K562 (cell line): ENCODE results near the gene KLHL22. TPM values are rescaled to one million over a fixed set of nuclear protein-coding genes. Genes with fewer than 3 reads are reported as not detected.

Experiments
- ATAC-seq: fragments of 200-7000 bp; cut with Tn5 transposase; 3 replicates; pipeline ENCODE4 v1.9.1; 2020; ENCODE audit warnings: moderate library complexity
- BruUV-seq: library from RNA; stranded (reverse); fragments of 400-500 nt; replicated peaks from 2 replicates; lab custom pipeline; 2021; lab: Mats Ljungman, UMichigan
- CTCF ChIA-PET: fragments of 300-600 bp; formaldehyde crosslinking; extraction: SDS; loops from one replicate; lab custom pipeline; 2021; ENCODE audit warnings: low intra/inter-chr PET ratio; lab: Yijun Ruan, JAX
- POLR2A ChIA-PET: fragments of 300-600, 350-650 bp; sonication (Branson Sonifier 250); formaldehyde crosslinking; extraction: SDS; loops from one replicate; lab custom pipeline; 2021; ENCODE audit warnings: antibody characterized with exemption, inconsistent platforms; lab: Yijun Ruan, JAX
- DNase-seq, 4 experiments: peaks; one replicate each; pipeline versions ENCODE4 v3.0.0 to v3.0.0-alpha.2; 2011 to 2018; ENCODE audit warnings: low spot score in 3 of 4, mixed read lengths in 3 of 4; ENCODE audit errors: extremely low read depth in 1 of 4
- FAIRE-seq: peaks from 2 replicates; lab custom pipeline; 2011; peaks lifted over from hg19 to GRCh38; lab: Jason Lieb, UNC
- H2AFZ ChIP-seq: 2 replicates; pipeline ENCODE4 v1.6.0; 2011; ENCODE audit warnings: low read depth, low read length, control low read depth, inconsistent platforms
- H3K27ac ChIP-seq: fragments of 200-600 bp; 3 replicates; pipeline ENCODE4 v1.8.0; 2011; ENCODE audit warnings: low read depth, mild to moderate bottlenecking, control low read depth, inconsistent platforms, low read length, moderate library complexity, mixed read lengths; ENCODE audit errors: extremely low read depth
- H3K27me3 ChIP-seq, 2 experiments: fragments of 300-600 bp in 1 of 2; 2 replicates in 1 of 2; 3 replicates in 1 of 2; pipeline versions ENCODE4 v1.6.0 to v1.8.0; 2011; ENCODE audit warnings: inconsistent platforms in 2 of 2, low read length in 2 of 2, mild to moderate bottlenecking in 1 of 2, mixed read lengths in 1 of 2, moderate library complexity in 1 of 2; ENCODE audit not compliant: control insufficient read depth in 2 of 2, insufficient read depth in 2 of 2
- H3K36me3 ChIP-seq: fragments of 300-600 bp; 3 replicates; pipeline ENCODE4 v1.8.0; 2011; ENCODE audit warnings: mild to moderate bottlenecking, low read length, inconsistent platforms; ENCODE audit not compliant: control insufficient read depth, insufficient read depth
- H3K4me1 ChIP-seq, 2 experiments: fragments of 200-600 bp in 1 of 2; replicated peaks in 1 of 2; 2 replicates in 1 of 2; 3 replicates in 1 of 2; pipeline versions ENCODE4 v1.5.1 to v1.8.0; 2011; ENCODE audit warnings: inconsistent platforms in 2 of 2, low read length in 2 of 2, mild to moderate bottlenecking in 1 of 2, mixed read lengths in 1 of 2, moderate library complexity in 1 of 2; ENCODE audit not compliant: control insufficient read depth in 2 of 2, insufficient read depth in 2 of 2
- H3K4me2 ChIP-seq: 2 replicates; pipeline ENCODE4 v1.6.1; 2011; ENCODE audit warnings: low read length, control low read depth, inconsistent platforms, mixed read lengths; ENCODE audit not compliant: insufficient read depth
- H3K4me3 ChIP-seq: fragments of 200-600 bp; sonication (generic), shearing (Covaris generic); 2 replicates; pipeline ENCODE4 v1.5.1; 2016; ENCODE audit warnings: control low read depth, inconsistent platforms
- H3K79me2 ChIP-seq: fragments of 200-600 bp; 3 replicates; pipeline ENCODE4 v1.8.0; 2011; ENCODE audit warnings: low read length, inconsistent platforms; ENCODE audit not compliant: control insufficient read depth, insufficient read depth
- H3K9ac ChIP-seq, 2 experiments: 2 replicates each; pipeline versions ENCODE4 v1.6.0 to v1.6.1; 2011; ENCODE audit warnings: low read depth in 2 of 2, low read length in 2 of 2, control low read depth in 1 of 2, inconsistent platforms in 1 of 2, mild to moderate bottlenecking in 1 of 2, mixed read lengths in 1 of 2; ENCODE audit not compliant: insufficient read depth in 1 of 2
- H3K9me1 ChIP-seq: one replicate; pipeline ENCODE4 v1.6.0; 2011; ENCODE audit warnings: inconsistent platforms, mild to moderate bottlenecking, low read length, moderate library complexity; ENCODE audit not compliant: control insufficient read depth, insufficient read depth
- H3K9me3 ChIP-seq: replicated peaks from 2 replicates; pipeline ENCODE4 v1.5.1; 2011; ENCODE audit warnings: low read depth, low read length, inconsistent platforms; ENCODE audit not compliant: control insufficient read depth, insufficient read depth
- H4K20me1 ChIP-seq: replicated peaks from 2 replicates; pipeline ENCODE4 v1.6.1; 2011; ENCODE audit warnings: low read length, inconsistent platforms, mixed read lengths; ENCODE audit not compliant: control insufficient read depth, insufficient read depth
- DEAF1 ChIP-seq: fragments of 450-650 bp; formaldehyde crosslinking; IDR thresholded peaks from 2 replicates; pipeline ENCODE4 v1.4.0; 2020; ENCODE audit warnings: mild to moderate bottlenecking, moderate library complexity
- E2F4 ChIP-seq: sonication (generic); formaldehyde crosslinking; IDR thresholded peaks from 2 replicates; pipeline ENCODE4 v1.8.0; 2022; ENCODE audit warnings: mild to moderate bottlenecking, low read depth, missing genetic modification reagents
- HINFP ChIP-seq: fragments of 450-650 bp; conservative IDR thresholded peaks from 2 replicates; pipeline ENCODE4 v1.6.1; 2016; ENCODE audit warnings: missing genetic modification characterization, low read depth, mild to moderate bottlenecking, control low read depth, missing compliant biosample characterization
- HMGXB4 ChIP-seq: sonication (generic); formaldehyde crosslinking; IDR thresholded peaks from 2 replicates; pipeline ENCODE4 v1.8.1; 2023; ENCODE audit warnings: mild to moderate bottlenecking, missing genetic modification reagents
- ILK ChIP-seq: fragments of 450-650 bp; IDR thresholded peaks from 2 replicates; pipeline ENCODE4 v1.6.1; 2016; ENCODE audit warnings: missing genetic modification characterization, low read depth, mild to moderate bottlenecking, missing compliant biosample characterization, moderate library complexity, borderline replicate concordance
- SAP30 ChIP-seq: fragments of 200-600 bp; sonication (generic); IDR thresholded peaks from 2 replicates; pipeline ENCODE4 v1.6.1; 2012; ENCODE audit warnings: borderline replicate concordance, low read depth, mild to moderate bottlenecking, moderate library complexity, low read length, control low read depth, inconsistent platforms; ENCODE audit not compliant: insufficient read depth, poor library complexity, severe bottlenecking
- SMAD2 ChIP-seq: fragments of 150-350 bp; IDR thresholded peaks from 2 replicates; pipeline ENCODE4 v1.6.1; 2014; ENCODE audit warnings: low read depth, mild to moderate bottlenecking, low read length
- SPI1 ChIP-seq: IDR thresholded peaks from 2 replicates; pipeline ENCODE4 v1.6.1; 2011; ENCODE audit warnings: low read depth, low read length, control low read depth, borderline replicate concordance
- ZFPM2 ChIP-seq: fragments of 250-450 bp; sonication (Bioruptor Pico); IDR thresholded peaks from 2 replicates; pipeline ENCODE4 v1.5.1; 2022; ENCODE audit warnings: mild to moderate bottlenecking
- ZNF41 ChIP-seq: fragments of 250-450 bp; sonication (Bioruptor Pico); conservative IDR thresholded peaks from 2 replicates; pipeline ENCODE4 v1.4.0; 2020; ENCODE audit warnings: mild to moderate bottlenecking
- WGBS: fragments of 100-300 bp; shearing (Covaris generic); methylation state at CpG from one replicate; pipeline ENCODE4 v1.1.6; 2016; ENCODE audit warnings: low coverage, mixed read lengths; ENCODE audit not compliant: insufficient coverage; ENCODE audit errors: missing lambda C conversion rate; 5-methylcytosine and 5-hydroxymethylcytosine counted together
- in situ Hi-C: fragments of 300-500 bp; cut with MboI; formaldehyde crosslinking; loops from 4 replicates; pipeline ENCODE4 v1.15.0; 2018; ENCODE audit warnings: inconsistent platforms, mixed read lengths
- intact Hi-C: fragments of 100-400 bp; cut with micrococcal nuclease; formaldehyde crosslinking; loops from 2 replicates; pipeline ENCODE4 v1.14.2; 2022
- polyA plus RNA-seq, 8 experiments: library from polyadenylated mRNA; depleted of rRNA in 4 of 8; stranded (reverse) in 5 of 8; unstranded in 3 of 8; fragments of >200 nt; fragmentation: Nextera tagmentation in 2 of 8; fragmentation: Illumina TruSeq in 1 of 8; extraction: Ambion mirVana in 2 of 8; extraction: Trizol in 1 of 8; gene quantifications; 2 replicates each; pipeline versions ENCODE4 v1.2.1 to v1.2.3, GENCODE V29; 2011 to 2014; ENCODE audit warnings: inconsistent platforms in 1 of 8, missing spikeins in 1 of 8
- total RNA-seq, 7 experiments: library from RNA; depleted of rRNA in 6 of 7; stranded (reverse); fragments of >200 nt in 6 of 7; fragmentation: Illumina TruSeq in 2 of 7; extraction: Trizol in 2 of 7; gene quantifications; 2 replicates each; pipeline versions ENCODE4 v1.2.1 to v1.2.3, GENCODE V29; 2011 to 2021; ENCODE audit warnings: low replicate concordance in 1 of 7

KLHL22 gene
- total and polyA plus RNA-seq, 9 of the 15 experiments (the other 6 are each of a cell fraction or from before 2014, with no cell fraction given): 1.3 to 25.6 (median 15.2) TPM

GRCh38 chr22:20528405-20528978, 32.9 kb upstream of the KLHL22 start (continued):
- no peak for TF ChIP-seq HINFP

GRCh38 chr22:20526628-20527355, 31.2 kb upstream of the KLHL22 start:
- WGBS: 76% methylated on average over 6 of the region's 6 CpGs
- peak overlapping the region in 1 of 2 experiments; percentile 77; a peak in 2 of 4 replicates for H3K9ac ChIP-seq
- peak; percentile 54 for TF ChIP-seq SAP30
- TF ChIP-seq ZFPM2 (CRISPR knock-in tag): peak; percentile 78; the same call in 1 of the 2 replicates
- TF ChIP-seq ILK (tag): no peak
- peak; percentile 16; the same call in 1 of the 2 replicates for TF ChIP-seq E2F4 (CRISPR knock-in tag)
- peak; percentile 24; the same call in 1 of the 2 replicates for TF ChIP-seq SPI1
- no peak for TF ChIP-seq SMAD2
- 0 out of 2 replicates have a peak, but pooled peaks have one; percentile 57 for TF ChIP-seq HMGXB4
- peak; percentile 29; the same call in 1 of the 2 replicates for TF ChIP-seq DEAF1
- peak; percentile 46; the same call in 1 of the 2 replicates for TF ChIP-seq ZNF41 (CRISPR knock-in tag)

More at GRCh38 chr22:20526628-20527355, 31.2 kb upstream of the KLHL22 start:
- CTCF ChIA-PET: interaction anchor here (0.6 to 1.7 kb wide), 3 partner anchors 31 to 1466 kb away, joined by 3 to 5 read pairs (median 3); partner anchors contain the start of gene KLHL22
- POLR2A ChIA-PET: interaction anchor here (0.6 to 68.9 kb wide), 6 partner anchors 7 to 1397 kb away, joined by 3 to 1693 read pairs (median 5); partner anchors contain the start of gene MED15
- Histone ChIP-seq H3K79me2 (peaks cover 97% of the 10 kb centered on the region), H3K27ac (0 out of 3 replicates have a peak overlapping the region, but pooled peaks have one; percentile 8), H3K9me1 (peaks cover 34% of the 10 kb centered on the region), H3K4me1 (peaks cover 42 to 66% of the 10 kb centered on the region in 2 experiments), H2AFZ (no peak overlapping the region), H3K4me3 (no peak overlapping the region), H3K9me3 (no peaks in the 10 kb centered on the region), H3K4me2 (peak overlapping the region; percentile 1; the same call in 1 of the 2 replicates), H3K36me3 (peaks cover 72% of the 10 kb centered on the region), H4K20me1 (peaks cover 65% of the 10 kb centered on the region), H3K27me3 (no peaks in the 10 kb centered on the region)
- DNase-seq (peak in 2 of 4 experiments; percentile 60 to 66), FAIRE-seq (no peak), ATAC-seq (peak; percentile 5; the same call in 1 of the 3 replicates)
- in situ Hi-C loops (no loop called here), intact Hi-C loops (no loop called here)
- no TSS peak for BruUV-seq
